Measurements from ENCODE around the gene RAI1.

GRCh38 chr17:17815436-17816200 lies 134.4 kb downstream of the RAI1 start:
- TF ChIP-seq CTCF (conservative IDR thresholded peaks at IDR 0.05; ENCODE audit: low read length), result no peak
- no peak for TF ChIP-seq EZH2phosphoT487 (IDR thresholded peaks at IDR 0.05; ENCODE audit: borderline replicate concordance, low read depth, low read length)

Data from OCI-LY7 (cell line).